Measurements from ENCODE around the gene PBX1.

Gene PBX1

GRCh38 chr1:164704954-164705353 lies 146.0 kb downstream of the PBX1 start:
- DNase-seq = no peak

GRCh38 chr1:164706606-164706987 lies 147.6 kb downstream of the PBX1 start:
- no peak for DNase-seq

- DNase-seq = no peak
These were observed 148.9 kb downstream of the PBX1 start for GRCh38 chr1:164707868-164708331.

- no peak for DNase-seq
These were observed 149.6 kb downstream of the PBX1 start for GRCh38 chr1:164708596-164708995.

GRCh38 chr1:164709126-164709525 lies 150.1 kb downstream of the PBX1 start:
- DNase-seq = no peak

GRCh38 chr1:164709541-164710278 lies 150.7 kb downstream of the PBX1 start:
- no peak for DNase-seq

- DNase-seq = peak; percentile 80
These were observed 153.4 kb downstream of the PBX1 start for GRCh38 chr1:164712131-164713036.

- DNase-seq = no peak
These were observed 154.6 kb downstream of the PBX1 start for GRCh38 chr1:164713456-164714207.

- DNase-seq = no peak
These were observed 158.2 kb downstream of the PBX1 start for GRCh38 chr1:164716992-164717703.

- no peak for DNase-seq
These were observed 159.8 kb downstream of the PBX1 start for GRCh38 chr1:164718821-164719220.

- no peak for DNase-seq
These were observed 160.9 kb downstream of the PBX1 start for GRCh38 chr1:164719676-164720439.

- no peak for DNase-seq
These were observed 161.7 kb downstream of the PBX1 start for GRCh38 chr1:164720440-164721227.

GRCh38 chr1:164721228-164721496 lies 162.2 kb downstream of the PBX1 start:
- no peak for DNase-seq

GRCh38 chr1:164723296-164723798 lies 164.4 kb downstream of the PBX1 start:
- DNase-seq = peak; percentile 65

GRCh38 chr1:164725401-164725800 lies 166.4 kb downstream of the PBX1 start:
- DNase-seq = no peak

- DNase-seq = no peak
These were observed 167.3 kb downstream of the PBX1 start for GRCh38 chr1:164726235-164726634.

- DNase-seq = no peak
These were observed 169.7 kb downstream of the PBX1 start for GRCh38 chr1:164728719-164729118.

GRCh38 chr1:164731161-164731876 lies 172.3 kb downstream of the PBX1 start:
- no peak for DNase-seq

- DNase-seq = no peak
These were observed 174.1 kb downstream of the PBX1 start for GRCh38 chr1:164733070-164733469.

GRCh38 chr1:164733734-164734133 lies 174.8 kb downstream of the PBX1 start:
- DNase-seq = no peak
